ENCODE results near the gene PRND.
"Not testable (repeated sequence)": the region's sequence is repeated elsewhere in the genome, so short reads cannot be mapped to it uniquely, and the experiment has no call there.

Gene PRND

DNA sequence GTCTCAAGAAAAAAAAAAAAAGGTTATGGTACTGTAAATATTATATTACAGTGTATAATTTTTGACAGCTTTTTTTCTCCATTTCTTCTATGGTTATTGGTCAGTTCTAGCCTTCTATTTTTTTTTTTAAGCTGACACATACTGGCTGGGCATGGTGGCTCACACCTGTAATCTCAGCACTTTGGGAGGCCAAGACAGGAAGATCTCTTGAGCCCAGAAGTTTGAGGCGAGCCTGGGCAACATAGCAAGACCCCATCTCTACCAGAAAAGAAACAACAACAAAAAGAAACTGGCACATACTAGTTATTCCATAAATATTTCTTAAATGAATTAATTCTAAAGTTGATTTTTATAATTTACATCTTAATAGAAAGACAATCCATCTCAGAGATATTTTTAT lies 27.6 kb upstream of the PRND start:
- Histone ChIP-seq H3K27ac (no peak overlapping the region), H3K4me3 (no peak overlapping the region)
- DNase-seq (ENCODE audit: low spot score), result no peak
- TF ChIP-seq, protein P1, sequence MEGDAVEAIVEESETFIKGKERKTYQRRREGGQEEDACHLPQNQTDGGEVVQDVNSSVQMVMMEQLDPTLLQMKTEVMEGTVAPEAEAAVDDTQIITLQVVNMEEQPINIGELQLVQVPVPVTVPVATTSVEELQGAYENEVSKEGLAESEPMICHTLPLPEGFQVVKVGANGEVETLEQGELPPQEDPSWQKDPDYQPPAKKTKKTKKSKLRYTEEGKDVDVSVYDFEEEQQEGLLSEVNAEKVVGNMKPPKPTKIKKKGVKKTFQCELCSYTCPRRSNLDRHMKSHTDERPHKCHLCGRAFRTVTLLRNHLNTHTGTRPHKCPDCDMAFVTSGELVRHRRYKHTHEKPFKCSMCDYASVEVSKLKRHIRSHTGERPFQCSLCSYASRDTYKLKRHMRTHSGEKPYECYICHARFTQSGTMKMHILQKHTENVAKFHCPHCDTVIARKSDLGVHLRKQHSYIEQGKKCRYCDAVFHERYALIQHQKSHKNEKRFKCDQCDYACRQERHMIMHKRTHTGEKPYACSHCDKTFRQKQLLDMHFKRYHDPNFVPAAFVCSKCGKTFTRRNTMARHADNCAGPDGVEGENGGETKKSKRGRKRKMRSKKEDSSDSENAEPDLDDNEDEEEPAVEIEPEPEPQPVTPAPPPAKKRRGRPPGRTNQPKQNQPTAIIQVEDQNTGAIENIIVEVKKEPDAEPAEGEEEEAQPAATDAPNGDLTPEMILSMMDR (IDR thresholded peaks at IDR 0.05), result no peak

DNA sequence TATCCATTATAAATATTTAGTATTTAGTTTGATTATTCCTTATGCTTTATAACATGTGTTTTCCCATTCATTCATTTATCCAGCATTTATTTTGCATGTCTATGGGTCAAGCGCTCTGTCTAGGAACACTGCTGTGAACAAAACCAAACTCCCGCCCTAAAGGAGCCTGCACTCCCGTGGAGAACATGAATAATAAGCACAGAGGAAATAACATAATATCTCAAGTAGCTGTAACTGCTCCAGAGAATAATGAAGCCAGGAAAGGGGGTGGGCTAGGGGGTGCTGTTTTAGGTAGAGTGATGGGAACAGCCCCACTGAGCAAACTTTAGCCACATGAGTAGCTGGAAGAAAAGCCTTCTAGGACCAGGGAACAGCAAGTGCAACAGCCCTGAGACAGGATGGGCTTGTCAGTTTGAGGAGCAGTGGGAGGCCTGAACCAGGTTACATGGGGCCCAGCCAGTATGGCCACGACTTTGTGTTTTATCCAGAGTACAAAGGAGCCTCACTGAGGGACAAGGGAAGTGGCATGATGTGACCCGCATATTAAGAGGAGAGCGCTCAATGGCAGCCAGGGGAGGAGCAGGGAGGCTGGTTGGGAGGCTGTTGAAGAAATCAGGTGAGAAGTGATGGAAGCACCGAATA lies 24.4 kb upstream of the PRND start:
- Histone ChIP-seq H3K27ac (no peak overlapping the region), H3K4me3 (no peak overlapping the region)
- DNase-seq (ENCODE audit: low spot score), result no peak
- TF ChIP-seq, protein P1 (IDR thresholded peaks at IDR 0.05), result no peak

DNA sequence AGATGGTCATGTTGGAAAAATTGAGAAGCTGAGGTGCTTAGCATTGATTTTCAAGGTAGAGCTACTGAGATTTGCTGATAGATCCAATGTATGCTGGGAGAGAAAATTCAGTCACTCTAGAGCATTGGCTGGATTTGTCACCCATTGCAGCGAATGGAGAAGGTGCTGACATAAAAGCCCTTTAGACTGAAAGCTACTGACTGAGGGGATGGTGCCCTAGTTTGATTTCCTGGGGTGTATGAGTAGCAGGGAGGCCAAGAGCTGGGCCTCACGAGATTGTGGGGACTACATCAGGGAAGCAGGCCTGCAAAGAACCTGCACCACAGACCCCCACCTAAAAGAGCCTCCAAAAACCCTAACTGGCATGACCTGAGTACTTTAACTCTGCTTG lies 23.9 kb upstream of the PRND start:
- no peak overlapping the region for H3K4me3 ChIP-seq
- no peak overlapping the region for H3K27ac ChIP-seq
- DNase-seq (ENCODE audit: low spot score), result no peak
- TF ChIP-seq, protein P1 (IDR thresholded peaks at IDR 0.05), result no peak

DNA sequence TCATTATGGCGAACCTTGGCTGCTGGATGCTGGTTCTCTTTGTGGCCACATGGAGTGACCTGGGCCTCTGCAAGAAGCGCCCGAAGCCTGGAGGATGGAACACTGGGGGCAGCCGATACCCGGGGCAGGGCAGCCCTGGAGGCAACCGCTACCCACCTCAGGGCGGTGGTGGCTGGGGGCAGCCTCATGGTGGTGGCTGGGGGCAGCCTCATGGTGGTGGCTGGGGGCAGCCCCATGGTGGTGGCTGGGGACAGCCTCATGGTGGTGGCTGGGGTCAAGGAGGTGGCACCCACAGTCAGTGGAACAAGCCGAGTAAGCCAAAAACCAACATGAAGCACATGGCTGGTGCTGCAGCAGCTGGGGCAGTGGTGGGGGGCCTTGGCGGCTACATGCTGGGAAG lies 22.5 kb upstream of the PRND start:
- Histone ChIP-seq H3K27ac (no peak overlapping the region), H3K4me3 (no peak overlapping the region)
- TF ChIP-seq, protein P1 (IDR thresholded peaks at IDR 0.05), result no peak
- DNase-seq (ENCODE audit: low spot score), result no peak

DNA sequence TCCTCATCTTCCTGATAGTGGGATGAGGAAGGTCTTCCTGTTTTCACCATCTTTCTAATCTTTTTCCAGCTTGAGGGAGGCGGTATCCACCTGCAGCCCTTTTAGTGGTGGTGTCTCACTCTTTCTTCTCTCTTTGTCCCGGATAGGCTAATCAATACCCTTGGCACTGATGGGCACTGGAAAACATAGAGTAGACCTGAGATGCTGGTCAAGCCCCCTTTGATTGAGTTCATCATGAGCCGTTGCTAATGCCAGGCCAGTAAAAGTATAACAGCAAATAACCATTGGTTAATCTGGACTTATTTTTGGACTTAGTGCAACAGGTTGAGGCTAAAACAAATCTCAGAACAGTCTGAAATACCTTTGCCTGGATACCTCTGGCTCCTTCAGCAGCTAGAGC lies 21.8 kb upstream of the PRND start:
- Histone ChIP-seq H3K4me3 (no peak overlapping the region), H3K27ac (no peak overlapping the region)
- TF ChIP-seq, protein P1 (IDR thresholded peaks at IDR 0.05), result no peak
- DNase-seq (ENCODE audit: low spot score), result no peak

DNA sequence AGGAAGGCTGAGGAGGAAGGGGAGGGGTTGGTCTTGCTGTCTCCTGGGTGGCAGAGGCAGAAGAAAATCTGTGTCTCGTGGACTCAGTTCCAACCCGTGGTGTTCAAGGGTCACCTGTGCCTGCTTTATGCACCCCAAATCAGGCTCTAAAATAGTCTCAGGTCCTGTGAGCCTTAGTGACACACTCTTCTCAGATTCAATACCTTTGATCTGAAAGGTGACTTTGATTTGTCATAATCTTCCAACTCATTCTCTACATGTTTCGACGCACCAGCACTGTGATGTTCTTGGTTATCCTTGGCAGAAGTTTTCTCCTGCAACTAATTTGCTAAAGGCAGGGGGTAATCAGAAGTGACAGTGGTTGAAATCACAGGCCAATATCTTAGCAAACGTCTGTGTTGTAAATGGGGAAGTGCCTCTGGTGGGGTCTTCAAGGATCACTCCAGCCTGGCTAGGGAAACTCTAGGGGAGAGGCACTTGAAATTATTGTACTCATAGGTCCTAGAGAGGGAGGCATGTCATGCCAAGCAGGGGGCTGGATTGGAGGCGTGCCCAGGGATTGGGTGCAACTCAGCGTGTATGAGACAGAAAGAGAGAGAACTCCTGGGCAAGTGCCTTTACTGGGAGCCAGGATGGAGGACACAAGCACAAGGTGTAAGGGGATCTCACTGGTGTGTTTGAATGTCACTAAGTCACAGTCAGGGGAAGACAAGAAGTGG lies 19.0 kb upstream of the PRND start:
- TF ChIP-seq, protein P1 (IDR thresholded peaks at IDR 0.05), result no peak
- DNase-seq (ENCODE audit: low spot score), result no peak
- H3K4me3 ChIP-seq, result no peak overlapping the region
- H3K27ac ChIP-seq, result no peak overlapping the region

DNA sequence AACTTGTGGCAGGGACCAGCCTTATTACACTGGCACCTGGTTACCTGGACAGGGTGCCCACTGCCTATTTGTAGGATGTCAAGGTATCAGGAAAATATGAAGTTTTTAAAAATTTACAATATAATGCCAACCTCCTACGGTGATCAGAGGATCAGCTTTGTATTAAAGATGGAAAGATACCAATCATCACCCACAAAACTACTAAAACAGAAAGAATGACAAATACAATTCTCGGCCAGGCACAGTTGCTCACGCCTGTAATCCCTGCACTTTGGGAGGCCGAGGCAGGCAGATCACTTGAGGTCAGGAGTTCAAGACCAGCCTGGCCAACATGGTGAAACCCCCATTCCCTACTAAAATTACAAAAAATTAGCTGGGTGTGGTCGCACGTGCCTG lies 18.4 kb upstream of the PRND start:
- Histone ChIP-seq H3K27ac (no peak overlapping the region), H3K4me3 (no peak overlapping the region)
- no peak for DNase-seq (ENCODE audit: low spot score)
- TF ChIP-seq, protein P1 (IDR thresholded peaks at IDR 0.05), result no peak

DNA sequence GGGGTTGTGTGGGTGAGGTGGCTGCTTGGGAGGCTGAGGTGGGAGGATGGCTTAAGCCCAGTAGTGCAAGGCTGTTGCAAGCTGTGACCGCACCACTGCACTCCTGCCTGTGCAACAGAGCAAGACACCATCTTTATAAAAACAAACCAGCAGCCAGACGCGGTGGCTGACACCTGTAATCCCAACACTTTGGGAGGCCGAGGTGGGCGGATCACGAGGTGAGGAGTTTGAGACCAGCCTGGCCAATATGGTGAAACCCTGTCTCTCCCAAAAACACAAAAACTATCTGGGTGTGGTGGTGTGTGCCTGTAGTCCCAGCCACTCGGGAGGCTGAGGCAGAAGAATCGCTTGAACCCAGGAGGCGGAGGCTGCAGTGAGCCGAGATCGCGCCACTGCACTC lies 14.8 kb upstream of the PRND start:
- not testable (repeated sequence) for H3K27ac ChIP-seq; DNase-seq (ENCODE audit: low spot score); H3K4me3 ChIP-seq
